NOMO-1 treated with DMSO at 0.1 percent for 48 hours (cell line): Measurements from ENCODE around the gene ZNF846.
"Not testable (repeated sequence)": the region's sequence is repeated elsewhere in the genome, so short reads cannot be mapped to it uniquely, and the experiment has no call there.

Source experiments
- DNase-seq: peaks from one replicate; lab custom pipeline; 2025; ENCODE audit not compliant: unreplicated experiment; lab: John Stamatoyannopoulos, UW

The ZNF846 gene

DNA sequence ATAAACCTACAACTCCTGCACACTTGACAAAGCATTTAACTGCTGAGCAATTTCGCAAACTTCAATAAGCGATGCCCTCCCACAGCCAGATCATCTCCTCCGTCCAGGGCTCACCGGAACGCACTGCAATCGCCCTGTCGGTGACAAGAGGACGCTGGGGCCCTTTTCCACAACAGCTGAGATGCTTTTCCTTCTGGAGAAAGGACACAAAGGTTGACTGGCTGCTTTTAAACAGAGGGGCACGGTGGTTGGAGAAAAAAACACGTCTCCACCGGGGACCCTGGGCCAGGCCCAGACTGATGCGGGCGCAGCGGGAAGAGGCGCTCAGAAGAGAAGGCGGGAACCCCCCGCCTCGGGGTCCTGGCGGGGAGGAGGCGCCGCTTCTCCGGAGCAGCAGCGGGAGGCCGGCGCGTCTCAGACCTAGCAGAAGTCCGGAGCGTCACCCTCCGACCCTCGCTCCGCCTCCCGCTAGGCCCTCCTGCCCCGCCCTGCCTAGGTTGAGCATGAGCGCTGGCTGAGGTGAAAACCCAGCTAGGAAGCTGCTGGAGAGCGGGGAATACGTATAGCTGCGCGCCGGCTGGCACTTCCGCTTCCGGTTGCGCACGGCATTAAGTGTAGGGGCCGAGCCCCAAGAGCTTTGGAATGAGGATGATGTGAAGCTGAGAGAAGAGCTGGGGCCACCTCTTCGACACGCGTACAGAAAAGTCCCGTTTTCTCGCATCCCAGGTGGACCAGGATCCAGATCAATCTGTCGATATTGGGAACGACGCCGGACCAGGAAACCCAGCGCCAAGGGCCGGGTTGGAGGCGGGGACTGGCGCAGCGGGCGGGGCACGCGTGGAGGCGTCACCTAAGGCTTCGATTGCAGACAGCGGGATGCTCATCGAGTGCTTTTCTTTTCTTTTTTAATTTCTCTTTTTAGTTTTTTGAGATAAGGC lies at the start of gene ZNF846:
TSS of gene ZNF846 (minus strand) at position 564 of the 938 bp plus-strand sequence. CDS start 3,788 bp downstream, outside the sequence.
- DNase-seq: peak; percentile 96

DNA sequence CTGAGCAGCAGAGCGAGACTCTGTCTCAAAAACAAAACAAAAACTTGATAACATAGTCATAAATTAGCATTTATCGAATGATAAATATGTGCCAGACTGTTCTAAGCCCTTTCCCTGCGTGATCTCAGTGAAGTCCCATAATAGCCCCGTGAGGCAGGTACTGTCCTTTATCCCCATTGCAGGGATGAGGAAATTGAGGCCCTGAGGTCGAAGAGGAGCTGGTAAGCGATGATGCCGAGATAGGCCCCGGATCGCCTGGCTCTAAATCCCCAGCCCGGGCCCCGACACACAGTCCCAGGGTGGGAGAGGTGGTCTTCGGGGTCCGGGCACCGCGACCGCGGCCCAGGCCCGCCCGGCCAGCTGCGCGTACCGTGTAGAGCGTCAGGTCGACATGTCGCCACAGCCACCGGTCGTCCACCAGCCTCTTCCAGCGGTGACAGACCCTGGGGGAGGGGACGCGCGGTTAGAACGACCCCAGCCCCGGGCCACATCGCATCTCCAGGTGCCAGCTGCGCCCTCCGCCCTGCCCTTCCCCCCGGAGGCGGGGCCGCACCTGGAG lies 49.7 kb upstream of the ZNF846 start:
- DNase-seq: no peak

DNA sequence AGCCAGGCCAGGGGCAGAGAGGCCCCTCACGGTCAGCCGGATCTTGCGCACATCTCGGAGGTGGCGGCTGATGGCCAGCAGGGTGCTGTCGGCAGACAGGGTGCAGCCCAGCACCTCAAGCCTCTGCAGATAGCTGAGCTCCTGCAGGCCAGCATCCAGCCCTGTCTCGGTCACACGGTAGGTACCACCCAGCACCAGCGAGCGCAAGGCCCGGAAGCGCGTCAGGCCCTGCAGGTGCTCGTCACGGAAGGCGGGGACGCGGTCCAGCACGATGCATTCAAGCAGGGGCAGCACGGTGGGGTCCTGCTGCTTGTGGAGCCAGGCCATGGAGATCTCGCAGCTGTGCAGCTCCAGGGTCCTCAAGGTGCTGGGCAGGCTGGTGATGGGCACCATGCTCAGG lies 42.6 kb upstream of the ZNF846 start:
- DNase-seq: no peak

DNA sequence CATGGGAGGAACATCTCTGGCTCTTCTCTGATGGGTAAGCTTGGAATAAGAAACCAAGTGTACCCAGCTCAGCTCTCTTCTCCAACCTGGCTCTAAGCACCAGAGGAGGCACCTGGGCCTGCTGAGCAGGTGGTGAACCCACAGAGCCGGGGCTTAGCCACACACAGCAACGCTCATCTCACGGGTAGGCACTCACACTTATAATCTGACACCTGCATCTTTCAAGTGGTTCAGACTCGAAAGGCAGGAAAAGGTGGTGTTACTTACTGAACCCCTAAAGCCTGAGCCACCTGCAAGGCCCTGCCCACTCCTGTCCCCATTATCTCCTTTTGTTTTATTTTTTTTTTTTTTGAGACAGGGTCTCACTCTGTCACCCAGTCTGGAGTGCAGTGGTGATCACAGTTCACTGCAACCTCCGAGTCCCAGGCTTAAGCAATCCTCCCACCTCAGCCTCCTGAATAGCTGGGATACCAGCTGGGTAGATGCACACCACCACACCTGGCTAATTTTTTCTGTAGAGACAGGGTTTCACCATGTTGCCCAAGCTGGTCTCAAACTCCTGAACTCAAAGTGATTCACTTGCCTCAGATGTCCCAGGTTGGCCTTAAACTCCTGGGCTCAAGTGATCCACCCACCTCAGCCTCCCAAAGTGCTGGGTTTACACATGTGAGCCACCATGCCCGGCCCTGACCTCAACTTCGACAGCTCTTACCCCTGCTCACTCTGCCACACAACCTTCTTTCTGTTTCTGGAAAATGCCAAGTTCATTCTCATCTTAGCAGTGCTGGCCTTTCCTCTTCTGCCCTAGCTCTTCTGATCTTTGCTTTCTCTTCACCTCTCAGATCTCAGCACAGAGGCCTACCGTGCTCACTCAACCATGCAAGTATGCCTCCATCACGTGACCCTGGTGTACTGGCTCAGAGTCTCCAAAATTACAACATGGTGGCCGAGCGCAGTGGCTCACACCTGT lies 40.6 kb upstream of the ZNF846 start:
- DNase-seq: no peak

DNA sequence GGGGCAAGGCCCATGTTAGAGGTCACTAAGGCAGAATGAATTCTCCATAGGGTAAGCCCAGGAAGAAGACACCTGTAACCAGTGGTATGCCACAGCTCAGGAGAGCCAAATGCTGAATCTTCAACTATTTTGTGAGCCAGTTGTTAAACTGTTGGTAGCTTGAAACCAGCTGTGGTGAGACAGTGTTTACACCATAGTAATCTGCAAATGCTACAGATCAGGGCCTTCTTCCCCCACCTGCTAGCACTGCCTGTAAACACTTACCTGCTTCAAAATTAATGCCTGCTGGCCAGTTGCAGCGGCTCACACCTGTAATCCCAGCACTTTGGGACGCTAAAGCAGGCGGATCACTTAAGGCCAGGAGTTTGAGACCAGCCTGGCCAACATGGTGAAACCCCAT lies 38.3 kb upstream of the ZNF846 start:
- DNase-seq: no peak

DNA sequence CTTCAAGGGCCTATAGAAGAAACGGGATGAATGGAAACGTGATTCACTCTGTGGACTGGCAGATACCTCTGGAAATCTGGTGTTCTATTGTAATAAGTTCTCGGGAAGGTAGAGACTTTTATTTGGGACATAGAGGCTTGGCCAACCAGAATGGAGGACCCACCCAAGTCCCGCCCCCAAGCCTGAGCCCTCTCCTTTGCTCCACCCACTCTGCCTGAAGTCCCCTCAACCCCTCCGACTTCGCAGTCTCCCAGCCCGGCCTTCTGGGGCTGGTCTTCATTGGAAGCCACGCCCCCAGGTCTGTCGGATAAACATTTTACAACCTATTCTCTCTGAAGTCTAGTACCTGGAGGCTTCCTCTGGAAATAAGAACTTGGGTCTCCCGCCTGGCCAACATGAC lies 33.4 kb upstream of the ZNF846 start:
- DNase-seq: no peak

DNA sequence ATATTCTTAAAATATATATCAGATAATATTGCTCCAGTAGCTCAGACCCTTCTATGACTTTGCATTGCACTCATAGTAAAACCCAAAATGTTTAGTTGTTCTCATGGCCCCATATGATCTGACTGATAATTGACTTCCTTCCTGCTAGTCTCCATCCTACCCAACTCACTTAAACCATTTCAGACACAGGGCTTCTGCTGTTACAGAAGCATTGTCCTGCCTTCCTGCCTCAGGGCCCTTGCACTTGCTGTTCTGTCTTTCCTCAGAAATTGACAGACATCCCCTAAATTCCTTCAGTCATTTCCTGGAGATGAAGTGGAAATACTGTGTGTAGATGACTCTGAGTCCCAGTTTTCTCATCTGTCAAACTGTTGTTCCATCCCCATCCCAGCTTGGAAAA lies 30.6 kb upstream of the ZNF846 start:
- DNase-seq: no peak

DNA sequence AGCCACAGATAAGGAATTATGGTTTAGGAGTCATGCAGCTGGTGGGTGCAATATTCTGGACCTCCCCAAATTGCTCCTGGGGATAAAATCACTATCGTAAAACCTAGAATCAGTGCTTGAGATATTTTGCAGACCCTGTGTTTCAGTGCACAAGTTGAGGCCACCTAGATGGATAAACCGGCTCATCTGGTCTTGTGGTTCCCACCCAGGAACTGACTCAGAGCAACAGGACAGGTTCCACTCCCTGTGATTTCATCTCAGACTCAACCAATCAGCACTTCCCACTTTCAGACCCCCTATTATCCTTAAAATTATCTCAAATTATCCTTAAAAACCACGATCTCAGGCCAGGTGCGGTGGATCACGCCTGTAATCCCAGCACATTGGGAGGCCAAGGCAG lies 29.3 kb upstream of the ZNF846 start:
- no peak for DNase-seq

DNA sequence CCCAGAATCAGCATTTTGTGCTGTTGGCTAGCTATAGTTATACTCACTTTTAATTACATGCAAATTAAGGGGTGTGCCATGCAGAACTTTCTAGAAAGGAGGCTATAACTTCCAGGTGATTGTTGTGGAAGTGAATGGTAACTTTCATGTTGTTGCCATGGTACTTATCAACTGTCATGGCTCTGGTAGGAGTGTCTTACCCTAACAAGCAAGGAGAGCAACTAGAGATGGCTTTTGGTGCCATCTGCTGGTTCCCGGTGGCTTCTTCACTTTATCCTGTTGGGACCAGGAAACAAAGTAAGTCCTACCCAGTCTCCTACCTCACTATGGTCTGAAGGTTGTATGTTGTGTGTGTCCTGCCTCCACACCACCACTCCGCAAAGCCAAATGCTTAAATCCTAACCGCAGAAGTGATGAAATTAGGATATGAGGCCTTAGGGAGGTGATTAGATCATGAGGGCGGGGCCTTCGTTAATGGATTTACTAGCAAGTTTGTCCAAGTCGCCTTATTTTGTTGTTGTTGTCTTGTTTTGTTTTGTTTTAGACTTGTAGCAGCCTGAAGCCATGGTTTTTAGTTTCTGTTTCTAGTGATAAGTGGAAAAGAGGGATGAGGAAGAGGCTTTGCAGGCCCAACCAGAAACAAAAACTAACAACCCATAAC lies 27.7 kb upstream of the ZNF846 start:
- peak; percentile 87 for DNase-seq

DNA sequence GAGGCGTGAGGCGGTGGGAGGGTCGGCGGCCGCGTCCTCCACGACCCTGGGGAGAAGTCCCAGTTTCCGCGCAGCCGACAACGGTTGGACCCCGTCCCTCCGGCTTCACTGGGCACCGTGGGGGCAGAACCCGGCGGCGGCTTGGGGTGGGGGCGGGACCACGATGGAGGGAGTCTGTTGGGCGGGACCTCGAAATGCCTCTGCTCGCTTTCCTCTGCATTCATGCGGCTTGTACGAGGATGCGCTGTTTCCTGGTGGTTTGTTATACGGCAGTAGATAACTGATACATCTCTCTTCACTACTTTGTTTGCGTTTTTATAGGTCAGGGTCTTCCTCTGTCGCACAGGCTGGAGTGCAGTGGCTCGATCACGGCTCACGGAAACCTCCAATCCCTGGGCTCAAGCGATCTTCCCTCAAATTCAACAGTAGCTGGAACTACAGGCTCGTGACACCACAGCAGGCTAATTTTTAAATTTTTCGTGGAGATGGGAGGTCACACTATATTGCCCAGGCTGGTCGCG lies 24.6 kb upstream of the ZNF846 start:
- no peak for DNase-seq

DNA sequence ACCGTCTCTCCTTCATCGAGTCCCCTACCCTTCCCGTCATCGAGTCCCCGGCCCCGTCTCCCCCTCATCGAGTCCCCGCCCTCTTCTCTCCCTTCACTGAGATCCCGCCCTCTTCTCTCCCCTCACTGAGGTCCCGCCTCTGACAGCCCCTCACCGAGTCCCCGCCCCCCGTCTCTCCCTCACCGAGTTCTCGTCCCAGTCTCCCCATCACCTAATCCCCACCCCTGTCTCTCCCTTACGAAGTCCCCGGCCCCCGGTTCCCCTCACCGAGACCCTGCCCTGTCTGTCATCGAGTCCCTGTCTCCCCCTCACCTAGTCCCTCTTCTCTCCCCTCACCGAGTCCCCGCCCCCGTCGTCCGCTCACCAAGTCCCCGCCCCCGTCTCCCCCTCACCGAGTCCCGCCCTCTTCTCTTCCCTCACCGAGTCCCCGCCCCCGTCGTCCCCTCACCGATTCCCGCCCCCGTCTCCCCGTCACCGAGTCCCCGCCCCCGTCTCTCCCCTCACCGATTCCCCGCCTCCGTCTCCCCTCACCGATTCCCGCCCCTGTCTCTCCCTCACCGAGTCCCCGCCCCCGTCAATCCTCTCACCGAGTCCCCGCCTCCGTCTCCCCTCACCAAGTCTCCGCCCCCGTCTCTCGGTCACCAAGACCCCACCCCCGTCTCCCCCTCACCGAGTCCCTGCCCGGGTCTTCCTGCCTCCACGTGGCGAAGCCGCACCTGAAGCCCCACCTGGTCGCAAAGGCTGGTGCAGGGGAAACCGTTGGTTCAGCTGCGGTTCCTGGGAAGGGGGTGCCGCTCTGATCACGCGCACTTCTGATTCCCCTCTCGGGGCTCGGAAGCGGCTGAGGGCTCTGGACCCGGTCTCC lies 23.9 kb upstream of the ZNF846 start:
- peak; percentile 88 for DNase-seq

DNA sequence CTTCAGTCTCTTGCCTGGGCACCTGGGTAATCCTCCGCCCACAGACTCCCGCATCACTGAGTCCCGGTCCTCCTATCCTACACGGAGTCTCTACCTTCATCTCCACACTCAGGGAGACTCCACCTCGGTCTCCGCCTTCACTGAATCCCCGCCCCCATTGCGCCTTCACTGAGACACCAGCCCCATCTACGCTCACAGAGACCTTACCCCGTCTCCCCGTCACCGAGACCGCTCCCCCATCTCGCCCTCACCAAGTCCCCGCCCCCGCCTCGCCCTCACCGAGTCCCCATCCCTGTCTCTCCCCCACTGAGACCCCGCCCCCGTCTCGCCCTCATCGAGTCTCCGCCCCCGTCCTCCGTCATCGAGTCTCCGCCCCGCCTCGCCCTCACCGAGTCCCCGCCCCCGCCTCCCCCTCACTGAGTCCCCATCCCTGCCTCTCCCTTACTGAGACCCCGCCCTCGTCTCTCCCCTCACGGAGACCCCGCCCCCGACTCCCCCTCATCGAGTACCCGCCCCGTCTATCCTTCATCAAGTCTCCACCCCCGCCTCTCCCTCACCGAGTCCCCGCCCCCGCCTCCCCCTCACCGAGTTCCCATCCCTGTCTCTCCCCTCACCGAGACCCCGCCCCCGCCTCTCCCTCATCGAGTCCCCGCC lies 23.1 kb upstream of the ZNF846 start:
- peak; percentile 85 for DNase-seq

DNA sequence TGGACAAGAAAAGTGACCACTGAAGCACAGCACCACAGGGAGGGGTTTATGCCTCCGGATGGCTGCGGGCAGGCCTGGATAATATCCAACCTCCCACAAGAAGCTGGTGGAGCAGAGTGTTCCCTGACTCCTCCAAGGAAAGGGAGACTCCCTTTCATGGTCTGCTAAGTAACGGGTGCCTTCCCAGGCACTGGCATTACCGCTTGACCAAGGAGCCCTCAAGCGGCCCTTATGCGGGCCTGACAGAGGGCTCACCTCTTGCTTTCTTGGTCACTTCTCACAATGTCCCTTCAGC lies 22.5 kb upstream of the ZNF846 start:
- not testable (repeated sequence) for DNase-seq

DNA sequence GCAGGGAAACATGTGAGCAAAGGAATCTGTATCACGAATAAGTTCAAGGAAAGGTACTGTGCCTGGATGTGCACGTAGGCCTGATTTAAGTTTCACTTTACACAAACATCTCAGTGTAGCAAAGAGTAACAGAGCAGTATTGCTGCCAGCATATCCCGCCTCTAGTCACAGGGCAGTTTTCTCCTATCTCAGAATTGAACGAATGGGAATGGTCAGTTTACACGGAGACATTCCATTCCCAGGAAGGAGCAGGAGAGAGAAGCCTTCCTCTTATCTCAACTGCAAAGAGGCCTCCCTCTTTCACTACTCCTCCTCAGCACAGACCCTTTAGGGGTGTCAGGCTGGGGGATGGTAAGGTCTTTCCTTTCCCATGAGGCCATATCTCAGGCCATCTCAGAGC lies 21.0 kb upstream of the ZNF846 start:
- not testable (repeated sequence) for DNase-seq

DNA sequence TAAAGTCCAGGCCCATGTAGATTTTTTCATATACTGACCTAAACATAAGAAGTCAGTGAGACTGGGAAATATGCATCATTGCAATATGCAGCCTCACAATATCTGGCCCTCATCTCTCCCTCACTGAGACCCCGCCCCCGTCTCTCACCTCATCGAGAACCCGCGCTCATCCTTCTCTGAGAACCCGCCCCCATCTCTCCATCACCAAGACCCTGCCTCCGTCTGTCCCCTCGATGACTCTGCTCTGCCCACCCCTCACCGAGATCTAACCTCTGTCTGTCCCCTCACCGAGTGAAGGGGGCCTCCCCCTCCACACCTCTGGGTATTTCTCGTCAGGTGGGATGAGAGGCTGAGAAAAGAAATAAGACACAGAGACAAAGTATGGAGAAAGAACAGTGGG lies 20.5 kb upstream of the ZNF846 start:
- DNase-seq: no peak

DNA sequence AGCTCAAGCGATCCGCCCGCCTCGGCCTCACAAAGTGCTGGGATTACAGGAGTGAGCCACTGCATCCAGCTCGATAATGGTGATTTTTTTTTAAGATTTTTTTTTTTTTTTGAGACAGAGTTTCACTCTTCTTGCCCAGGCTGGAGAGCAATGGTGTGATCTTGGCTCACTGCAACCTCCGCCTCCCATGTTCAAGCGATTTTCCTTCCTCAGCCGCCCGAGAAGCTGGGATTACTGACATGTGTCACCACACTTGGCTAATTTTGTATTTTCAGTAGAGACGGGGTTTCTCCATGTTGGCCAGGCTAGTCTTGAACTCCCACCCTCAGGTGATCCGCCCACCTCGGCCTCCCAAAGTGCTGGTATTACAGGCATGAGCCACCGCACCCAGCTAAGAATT lies 20.1 kb upstream of the ZNF846 start:
- DNase-seq: not testable (repeated sequence)

DNA sequence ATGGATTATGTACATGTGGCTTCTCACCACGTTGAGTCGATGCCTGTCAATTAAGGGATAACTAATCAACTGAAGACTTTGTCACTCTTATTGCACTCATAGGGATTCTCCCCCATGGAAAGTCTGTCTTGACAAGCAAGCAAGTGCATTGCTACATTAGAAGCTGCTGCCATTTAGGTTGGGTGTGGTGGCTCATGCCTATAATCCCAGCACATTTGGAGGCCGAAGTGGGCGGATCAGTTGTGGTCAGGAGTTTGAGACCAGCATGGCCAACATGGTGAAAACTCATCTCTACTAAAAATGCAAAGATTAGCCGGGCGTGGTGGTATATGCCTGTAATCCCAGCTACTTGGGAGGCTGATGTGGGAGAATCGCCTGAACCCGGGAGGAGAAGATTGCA lies 18.3 kb upstream of the ZNF846 start:
- no peak for DNase-seq

DNA sequence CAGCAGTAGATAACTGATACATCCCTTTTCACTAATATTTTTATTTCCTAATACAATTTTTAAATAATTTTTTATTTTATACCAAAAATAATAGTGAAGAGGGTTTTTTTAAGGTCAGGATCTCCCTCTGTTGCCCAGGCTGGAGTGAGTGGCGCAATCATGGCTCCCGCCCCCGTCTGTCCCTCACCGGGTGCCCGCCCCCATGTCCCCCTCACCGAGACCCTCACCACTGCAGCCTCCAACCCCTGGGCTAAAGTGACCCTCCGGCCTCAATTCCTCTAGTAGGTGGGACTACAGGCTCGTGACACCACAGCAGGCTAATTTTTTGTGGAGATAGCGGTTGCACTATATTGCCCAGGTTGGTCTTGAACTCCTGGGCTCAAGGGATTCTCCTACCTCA lies 17.8 kb upstream of the ZNF846 start:
- no peak for DNase-seq
